ENCODE measurements around the gene NSDHL.

DNA sequence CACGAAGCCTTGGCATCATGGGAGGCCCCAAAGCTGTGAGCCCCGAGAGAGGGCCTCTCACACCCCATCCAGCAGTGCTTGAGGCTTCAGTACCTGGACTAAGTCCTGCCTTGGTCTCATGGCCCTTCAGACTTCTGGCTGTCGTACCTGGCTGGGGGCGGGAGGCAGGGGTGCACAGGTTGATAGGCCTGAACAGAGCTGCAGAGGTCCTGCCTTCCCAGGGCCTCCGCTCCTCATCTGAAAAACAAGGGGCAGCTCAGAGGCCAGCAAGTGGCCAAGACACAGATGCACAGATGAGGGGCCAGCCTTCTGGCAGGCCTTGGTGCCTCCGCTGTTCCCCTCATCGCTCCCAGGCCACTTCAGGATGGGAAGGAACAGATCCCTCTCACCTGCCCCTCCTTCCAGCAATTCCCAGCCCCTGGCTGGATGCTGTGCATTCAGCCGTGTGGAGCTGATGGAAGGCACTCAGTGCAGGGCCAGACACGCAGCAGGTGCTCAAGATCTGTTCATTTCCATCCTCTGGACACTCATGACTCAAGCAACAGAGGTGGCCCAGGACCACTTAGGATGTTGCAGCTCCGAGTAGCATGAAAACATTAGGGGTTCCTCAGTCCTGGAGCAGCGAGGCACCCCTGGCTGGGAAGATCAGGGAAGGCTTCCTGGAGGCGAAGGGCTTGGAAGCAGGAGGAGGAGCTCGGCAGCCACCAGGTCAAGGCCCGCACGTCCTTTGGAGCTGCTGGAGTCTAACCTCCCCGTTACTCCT lies 68.4 kb downstream of the NSDHL start:
- TF ChIP-seq, protein P1, sequence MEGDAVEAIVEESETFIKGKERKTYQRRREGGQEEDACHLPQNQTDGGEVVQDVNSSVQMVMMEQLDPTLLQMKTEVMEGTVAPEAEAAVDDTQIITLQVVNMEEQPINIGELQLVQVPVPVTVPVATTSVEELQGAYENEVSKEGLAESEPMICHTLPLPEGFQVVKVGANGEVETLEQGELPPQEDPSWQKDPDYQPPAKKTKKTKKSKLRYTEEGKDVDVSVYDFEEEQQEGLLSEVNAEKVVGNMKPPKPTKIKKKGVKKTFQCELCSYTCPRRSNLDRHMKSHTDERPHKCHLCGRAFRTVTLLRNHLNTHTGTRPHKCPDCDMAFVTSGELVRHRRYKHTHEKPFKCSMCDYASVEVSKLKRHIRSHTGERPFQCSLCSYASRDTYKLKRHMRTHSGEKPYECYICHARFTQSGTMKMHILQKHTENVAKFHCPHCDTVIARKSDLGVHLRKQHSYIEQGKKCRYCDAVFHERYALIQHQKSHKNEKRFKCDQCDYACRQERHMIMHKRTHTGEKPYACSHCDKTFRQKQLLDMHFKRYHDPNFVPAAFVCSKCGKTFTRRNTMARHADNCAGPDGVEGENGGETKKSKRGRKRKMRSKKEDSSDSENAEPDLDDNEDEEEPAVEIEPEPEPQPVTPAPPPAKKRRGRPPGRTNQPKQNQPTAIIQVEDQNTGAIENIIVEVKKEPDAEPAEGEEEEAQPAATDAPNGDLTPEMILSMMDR (IDR thresholded peaks at IDR 0.05): no peak
- no peak for TF ChIP-seq POLR2AphosphoS5 (IDR thresholded peaks at IDR 0.05)

Data from prostate gland (tissue), 2 donors.